Measurements from ENCODE around the gene AHNAK.

AHNAK gene

DNA sequence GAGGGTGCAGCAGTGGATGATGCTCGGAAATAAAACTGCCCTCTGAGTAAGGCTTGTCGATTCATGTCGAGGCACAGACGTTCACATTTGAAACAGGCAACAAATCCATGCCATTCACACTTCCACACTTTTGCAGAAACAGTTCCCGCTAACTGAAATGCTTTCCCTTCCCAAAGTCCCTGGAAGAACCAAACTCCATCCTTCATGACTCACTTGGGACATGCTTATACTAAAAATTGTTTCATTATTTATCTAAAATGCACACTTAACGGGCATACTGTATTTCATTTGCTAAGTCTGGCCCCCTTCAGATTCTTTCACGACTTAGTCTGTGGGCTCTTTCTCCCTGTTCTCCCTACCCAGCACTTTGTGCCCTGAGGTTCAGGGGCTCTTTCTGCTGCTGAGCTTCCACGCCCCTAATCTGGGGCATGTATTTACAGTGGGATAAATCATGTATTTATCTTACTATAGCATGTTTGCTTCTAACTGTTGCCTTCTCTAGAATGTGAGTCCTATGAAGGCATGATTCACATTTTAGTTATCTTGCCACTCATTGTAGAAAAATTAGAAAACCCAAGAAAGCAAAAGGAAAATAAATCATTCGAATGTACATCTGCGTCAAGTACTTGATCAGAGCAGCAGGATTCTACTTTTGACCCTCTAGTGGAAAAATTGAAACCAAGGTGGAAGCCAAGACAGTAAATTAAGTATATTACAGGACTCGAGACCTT is 115.3 kb downstream of the AHNAK start:
- peak; percentile 67 for DNase-seq (ENCODE audit: low read depth)

GRCh38 chr11:62430425-62430824 is 116.2 kb downstream of the AHNAK start:
- DNase-seq (ENCODE audit: low read depth) = no peak

DNA sequence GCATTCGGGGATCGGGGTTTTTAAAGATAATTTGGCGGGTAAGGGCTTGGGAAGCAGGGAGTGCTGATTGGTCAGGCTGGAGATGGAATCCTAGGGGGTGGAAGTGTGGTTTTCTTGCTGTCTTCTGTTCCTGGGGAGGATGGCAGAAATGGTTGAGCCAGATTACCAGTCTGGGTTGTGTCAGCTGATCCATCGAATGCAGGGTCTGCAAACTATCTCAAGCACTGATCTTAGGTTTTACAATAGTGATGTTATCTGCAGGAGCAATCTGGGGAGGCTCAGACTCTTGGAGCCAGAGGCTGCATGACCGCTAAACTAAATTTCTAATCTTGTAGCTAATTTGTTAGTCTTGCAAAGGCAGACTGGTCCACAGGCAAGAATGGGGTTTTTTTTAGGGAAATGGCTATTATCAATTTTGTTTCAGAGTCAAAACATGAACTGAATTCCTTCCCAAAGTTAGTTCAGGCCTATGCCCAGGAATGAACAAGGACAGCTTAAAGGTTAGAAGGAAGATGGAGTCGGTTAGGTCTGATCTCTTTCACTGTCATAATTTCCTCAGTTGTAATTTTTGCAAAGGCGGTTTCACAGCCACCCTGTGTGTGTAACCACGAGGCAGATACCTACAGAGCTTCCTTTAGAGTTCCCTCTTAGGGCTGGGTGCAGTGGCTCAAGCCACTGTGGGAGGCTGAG is 117.6 kb downstream of the AHNAK start:
- no peak for DNase-seq (ENCODE audit: low read depth)

DNA sequence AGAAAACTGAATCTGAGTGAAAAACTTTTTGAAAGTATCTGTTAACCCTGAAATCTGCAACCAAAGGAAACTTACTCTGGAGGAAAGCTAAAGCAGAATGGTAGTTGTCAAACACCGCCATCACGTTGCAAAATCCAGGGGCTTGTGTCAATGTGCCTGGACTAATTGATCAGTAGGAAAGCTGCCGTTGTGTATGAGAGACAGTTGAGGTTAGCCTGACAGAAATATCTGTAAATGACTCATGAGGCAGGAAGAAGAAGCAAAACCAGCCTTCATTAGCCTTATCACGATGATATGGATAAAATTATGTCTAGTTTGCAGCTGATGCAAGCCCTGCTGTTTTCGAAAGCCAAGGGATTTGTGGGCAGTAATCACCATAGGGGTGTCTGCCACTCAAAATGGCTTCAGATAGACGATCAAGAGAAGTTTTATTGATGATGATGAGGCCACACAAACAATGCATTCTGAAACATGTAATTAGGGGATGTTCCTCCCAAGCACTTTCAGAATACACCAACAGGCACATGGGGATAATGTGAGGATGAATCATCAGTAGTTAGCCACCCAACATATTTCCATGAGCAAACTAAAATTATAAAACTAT is 118.9 kb downstream of the AHNAK start:
- no peak for DNase-seq (ENCODE audit: low read depth)

DNA sequence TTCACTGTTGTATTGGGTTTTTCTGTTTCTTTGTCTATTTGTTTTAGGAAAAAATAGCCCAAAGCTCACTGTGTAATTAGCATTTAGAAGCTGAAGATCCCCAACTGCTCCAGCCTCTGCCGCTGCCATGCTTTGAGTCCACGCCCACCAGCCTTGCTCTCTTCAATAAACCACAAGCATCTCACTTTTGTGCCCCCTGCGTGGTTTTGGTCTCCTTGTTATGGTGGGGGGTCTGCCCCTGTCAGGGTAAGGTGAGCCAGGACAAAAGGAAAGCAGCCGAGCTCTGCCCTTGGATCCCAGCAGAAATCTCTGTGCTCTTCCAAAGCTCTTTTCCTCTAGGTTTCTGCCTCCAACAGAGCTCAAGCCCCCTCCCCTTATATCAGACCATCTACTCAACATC is 123.6 kb downstream of the AHNAK start:
- DNase-seq (ENCODE audit: low read depth) = no peak

DNA sequence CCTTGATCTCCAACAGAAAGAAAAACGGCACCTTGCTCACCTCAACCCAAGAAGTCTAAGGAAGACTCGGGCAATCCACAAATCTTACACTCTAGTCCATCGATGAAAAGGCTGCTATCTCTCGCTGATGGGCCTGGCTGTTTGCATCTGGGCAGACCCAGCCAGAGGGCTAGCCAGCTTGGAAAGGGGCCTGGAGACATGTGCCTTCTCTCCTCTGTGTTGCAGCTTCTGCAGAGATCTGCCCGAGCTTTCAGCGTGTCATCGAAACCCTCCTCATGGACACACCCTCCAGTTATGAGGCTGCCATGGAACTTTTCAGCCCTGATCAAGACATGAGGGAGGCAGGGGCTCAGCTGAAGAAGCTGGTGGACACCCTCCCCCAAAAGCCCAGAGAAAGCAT is 124.6 kb downstream of the AHNAK start:
- DNase-seq (ENCODE audit: low read depth) = no peak

GRCh38 chr11:62420882-62421281 is 125.7 kb downstream of the AHNAK start:
- DNase-seq (ENCODE audit: low read depth) = no peak

- no peak for DNase-seq (ENCODE audit: low read depth)
These were observed 126.7 kb downstream of the AHNAK start for GRCh38 chr11:62419943-62420342.

DNA sequence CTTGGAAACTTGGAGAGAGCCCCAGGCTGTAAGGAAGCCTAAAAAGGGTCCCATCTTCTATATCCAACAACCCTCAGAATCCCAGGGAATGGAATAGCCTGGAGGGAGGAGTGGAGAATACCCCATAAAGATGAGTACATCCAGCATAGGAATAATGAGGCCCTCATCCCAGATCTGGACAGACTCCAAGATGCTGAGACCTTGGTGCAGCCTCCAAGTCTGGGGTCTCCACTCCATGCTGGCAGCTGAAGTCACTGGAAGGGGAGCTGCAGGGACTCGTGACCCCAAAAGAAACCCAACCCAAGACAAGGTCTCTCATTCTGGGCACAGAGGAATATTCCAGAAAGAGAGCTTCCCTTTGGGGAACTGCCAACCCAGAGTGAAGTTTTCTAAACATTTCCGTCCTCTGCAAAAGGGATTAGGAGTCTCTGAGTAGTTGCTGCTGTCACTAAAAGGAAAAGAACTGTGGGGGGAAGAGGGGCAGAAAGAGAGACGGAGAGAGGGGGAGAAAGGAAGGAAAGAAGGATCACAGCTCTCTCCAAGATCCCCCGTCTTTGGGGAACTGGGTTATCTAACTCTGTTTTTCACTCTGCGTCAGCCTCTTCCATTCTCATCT is 127.2 kb downstream of the AHNAK start:
- no peak for DNase-seq (ENCODE audit: low read depth)

DNA sequence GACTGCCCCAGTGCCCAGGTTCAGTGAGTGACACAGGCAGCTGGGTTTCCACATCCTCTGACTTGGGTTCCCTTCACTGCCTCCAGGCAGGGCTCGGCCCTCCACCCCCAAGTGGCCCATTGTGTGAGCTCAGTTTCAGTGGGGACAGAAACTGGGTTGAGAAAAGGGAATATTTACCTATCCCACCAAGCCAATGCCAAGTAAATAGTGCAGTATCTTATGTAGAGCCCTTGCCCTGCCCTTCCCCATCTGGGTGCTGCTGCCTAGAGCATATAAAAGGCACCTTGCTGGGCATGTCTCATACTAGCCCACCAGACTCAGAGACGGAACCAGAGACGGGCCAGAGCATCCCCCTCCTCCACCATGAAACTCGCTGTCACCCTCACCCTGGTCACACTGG is 127.9 kb downstream of the AHNAK start, which contains the start of gene SCGB1A1:
Gene SCGB1A1 (plus strand): TSS at position 301 of the 400 bp plus-strand sequence. CDS start 63 bp downstream, at position 364.
- no peak for DNase-seq (ENCODE audit: low read depth)

GRCh38 chr11:62418136-62418535 is 128.5 kb downstream of the AHNAK start:
- DNase-seq (ENCODE audit: low read depth) = no peak

GRCh38 chr11:62416596-62416995 is 130.0 kb downstream of the AHNAK start:
- no peak for DNase-seq (ENCODE audit: low read depth)

- no peak for DNase-seq (ENCODE audit: low read depth)
These were observed 133.4 kb downstream of the AHNAK start for GRCh38 chr11:62413060-62413696.

- no peak for DNase-seq (ENCODE audit: low read depth)
These were observed 135.1 kb downstream of the AHNAK start for GRCh38 chr11:62411524-62411923.

- no peak for DNase-seq (ENCODE audit: low read depth)
These were observed 135.6 kb downstream of the AHNAK start for GRCh38 chr11:62410972-62411371.

GRCh38 chr11:62409831-62410230 is 136.8 kb downstream of the AHNAK start:
- DNase-seq (ENCODE audit: low read depth) = no peak

GRCh38 chr11:62406034-62406433 is 140.6 kb downstream of the AHNAK start:
- DNase-seq (ENCODE audit: low read depth) = no peak

DNA sequence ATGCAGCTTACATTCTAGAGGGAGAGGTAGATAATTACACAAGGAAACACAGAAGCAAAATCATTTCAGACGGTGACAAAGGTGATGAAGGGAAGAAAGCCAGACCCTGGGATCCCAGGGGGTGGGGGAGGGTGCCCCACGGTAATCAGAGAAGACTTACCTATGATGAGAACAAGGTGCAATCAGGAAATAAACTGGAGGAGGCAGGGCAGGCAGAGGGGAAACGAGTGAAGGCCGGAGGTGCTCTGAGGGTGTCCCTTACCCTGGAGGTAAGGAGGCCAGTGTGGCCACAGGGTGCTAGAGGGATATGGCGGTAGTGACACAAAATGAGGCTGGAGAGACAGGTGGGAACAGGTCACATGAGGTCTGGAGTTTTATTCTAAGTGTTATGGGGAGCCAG is 141.7 kb downstream of the AHNAK start:
- DNase-seq (ENCODE audit: low read depth) = no peak

DNA sequence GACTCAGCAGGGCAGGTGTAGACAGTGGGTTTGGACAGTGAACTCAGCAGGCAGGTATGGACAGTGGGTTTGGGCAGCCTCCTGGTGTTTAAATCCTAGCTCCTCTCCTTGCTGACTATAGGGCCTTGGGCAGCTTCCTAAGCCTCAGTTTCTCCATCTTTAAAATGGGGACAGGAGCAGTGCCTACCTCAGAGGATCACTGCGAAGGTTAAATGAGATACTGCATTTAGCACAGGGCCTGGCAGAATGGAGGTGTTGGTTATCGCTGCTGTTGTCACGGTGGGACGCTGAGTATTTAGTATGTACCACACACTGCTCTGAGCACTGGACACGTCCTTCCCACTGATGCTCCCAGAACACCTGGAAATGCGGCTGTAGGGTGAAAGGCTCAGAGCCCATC is 142.2 kb downstream of the AHNAK start:
- no peak for DNase-seq (ENCODE audit: low read depth)

DNA sequence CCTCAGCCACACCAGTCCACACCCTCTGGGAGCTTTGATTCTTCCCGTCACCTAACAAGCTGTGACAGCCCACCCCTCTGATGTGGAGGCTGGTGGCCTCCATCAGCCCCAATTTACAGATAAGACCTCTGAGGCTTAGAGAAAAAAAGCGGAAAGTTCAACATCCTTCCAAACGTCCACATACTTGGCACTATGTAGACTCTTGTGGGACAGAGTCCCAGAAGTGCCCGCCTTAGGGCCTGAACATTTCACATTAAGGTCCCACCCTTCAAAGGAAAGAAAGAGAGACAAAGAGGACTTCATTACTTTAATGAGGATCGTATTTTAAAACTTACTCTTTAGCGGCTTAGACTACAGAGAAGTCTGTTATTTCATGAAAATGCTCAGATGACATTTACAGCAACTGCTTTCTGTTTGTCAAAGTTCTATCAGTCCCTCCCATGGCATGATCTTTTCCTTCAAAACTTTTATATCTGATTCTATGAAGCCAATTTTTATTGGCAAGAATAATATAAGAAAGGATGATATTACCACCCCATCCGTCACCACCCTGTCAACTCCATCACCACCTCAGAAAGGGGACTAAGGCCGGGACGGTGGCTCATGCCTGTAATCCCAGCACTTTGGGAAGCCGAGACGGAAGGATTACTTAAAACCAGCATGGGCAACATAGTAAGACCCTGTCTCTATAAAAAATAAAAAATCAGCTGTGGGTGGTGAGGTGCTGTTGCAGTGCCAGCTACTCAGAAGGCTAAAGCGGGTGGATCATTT is 143.5 kb downstream of the AHNAK start:
- no peak for DNase-seq (ENCODE audit: low read depth)

- no peak for DNase-seq (ENCODE audit: low read depth)
These were observed 144.2 kb downstream of the AHNAK start for GRCh38 chr11:62402226-62402959.

All from non-pigmented ciliary epithelial cell (primary cell).